ENCODE measurements around the gene MAD1L1. TPM values are rescaled to one million over a fixed set of nuclear protein-coding genes. Genes with fewer than 3 reads are reported as not detected.

The MAD1L1 gene
- total RNA-seq, 1 experiment from 2014 or later, result 38.5 TPM

DNA sequence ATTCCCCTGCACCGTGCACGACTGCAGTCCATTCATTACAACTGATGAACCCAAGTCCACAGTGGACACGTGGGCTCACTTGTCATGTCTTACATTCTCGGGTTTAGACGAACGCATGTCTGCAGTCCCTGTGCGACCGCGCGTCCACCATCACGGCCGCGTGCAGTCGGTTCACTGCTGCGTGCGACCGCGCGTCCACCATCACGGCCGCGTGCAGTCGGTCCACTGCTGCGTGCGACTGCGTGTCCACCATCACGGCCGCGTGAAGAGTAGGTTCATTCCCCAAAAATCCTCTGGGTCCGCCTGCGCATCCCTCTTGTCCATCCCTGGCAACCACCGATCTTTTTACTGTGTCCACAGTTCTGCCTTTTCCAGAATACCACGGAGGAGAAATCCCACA, 100.5 kb downstream of the MAD1L1 start:
- peaks cover 0 to 7% of the 10 kb centered on the region in 2 experiments; a peak in 2 of 4 replicates for H3K36me3 ChIP-seq (ENCODE audit: control insufficient read depth in 1 of 2, insufficient read depth in 2 of 2, low read length in 2 of 2)
- ATAC-seq (no peak), DNase-seq (ENCODE audit: low read depth, low spot score) (no peak)
- ChIA-PET RAD21 (ENCODE audit: low non-redundant PET in 1 of 2, low total read pairs in 2 of 2, uncharacterized antibody in 2 of 2, unreplicated experiment in 2 of 2) (no interaction called here), CTCF (no interaction called here), POLR2A (no interaction called here)
- H3K9me2 ChIP-seq (ENCODE audit: insufficient read depth), result no peaks in the 10 kb centered on the region
- TF ChIP-seq, protein P1, sequence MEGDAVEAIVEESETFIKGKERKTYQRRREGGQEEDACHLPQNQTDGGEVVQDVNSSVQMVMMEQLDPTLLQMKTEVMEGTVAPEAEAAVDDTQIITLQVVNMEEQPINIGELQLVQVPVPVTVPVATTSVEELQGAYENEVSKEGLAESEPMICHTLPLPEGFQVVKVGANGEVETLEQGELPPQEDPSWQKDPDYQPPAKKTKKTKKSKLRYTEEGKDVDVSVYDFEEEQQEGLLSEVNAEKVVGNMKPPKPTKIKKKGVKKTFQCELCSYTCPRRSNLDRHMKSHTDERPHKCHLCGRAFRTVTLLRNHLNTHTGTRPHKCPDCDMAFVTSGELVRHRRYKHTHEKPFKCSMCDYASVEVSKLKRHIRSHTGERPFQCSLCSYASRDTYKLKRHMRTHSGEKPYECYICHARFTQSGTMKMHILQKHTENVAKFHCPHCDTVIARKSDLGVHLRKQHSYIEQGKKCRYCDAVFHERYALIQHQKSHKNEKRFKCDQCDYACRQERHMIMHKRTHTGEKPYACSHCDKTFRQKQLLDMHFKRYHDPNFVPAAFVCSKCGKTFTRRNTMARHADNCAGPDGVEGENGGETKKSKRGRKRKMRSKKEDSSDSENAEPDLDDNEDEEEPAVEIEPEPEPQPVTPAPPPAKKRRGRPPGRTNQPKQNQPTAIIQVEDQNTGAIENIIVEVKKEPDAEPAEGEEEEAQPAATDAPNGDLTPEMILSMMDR (IDR thresholded peaks at IDR 0.05 in 2 of 3, conservative IDR thresholded peaks at IDR 0.05 in 1 of 3; ENCODE audit: borderline replicate concordance in 1 of 3, insufficient read depth in 1 of 3, low read depth in 2 of 3, low read length in 2 of 3), result no peak
- TF ChIP-seq SP1 (IDR thresholded peaks at IDR 0.05; ENCODE audit: low read depth), result no peak
- TF ChIP-seq SIN3A (IDR thresholded peaks at IDR 0.05; ENCODE audit: low read depth), result no peak
- TF ChIP-seq EGR1 (IDR thresholded peaks at IDR 0.05; ENCODE audit: low read depth), result no peak
- TF ChIP-seq, protein P2, sequence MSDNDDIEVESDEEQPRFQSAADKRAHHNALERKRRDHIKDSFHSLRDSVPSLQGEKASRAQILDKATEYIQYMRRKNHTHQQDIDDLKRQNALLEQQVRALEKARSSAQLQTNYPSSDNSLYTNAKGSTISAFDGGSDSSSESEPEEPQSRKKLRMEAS (IDR thresholded peaks at IDR 0.05), result no peak
- TF ChIP-seq YY1 (IDR thresholded peaks at IDR 0.05; ENCODE audit: extremely low read depth, insufficient replicate concordance, low read depth, low read length), result no peak
- TF ChIP-seq, protein P3, sequence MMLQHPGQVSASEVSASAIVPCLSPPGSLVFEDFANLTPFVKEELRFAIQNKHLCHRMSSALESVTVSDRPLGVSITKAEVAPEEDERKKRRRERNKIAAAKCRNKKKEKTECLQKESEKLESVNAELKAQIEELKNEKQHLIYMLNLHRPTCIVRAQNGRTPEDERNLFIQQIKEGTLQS (IDR thresholded peaks at IDR 0.05), result no peak
- TF ChIP-seq POLR2AphosphoS5 (IDR thresholded peaks at IDR 0.05; ENCODE audit: low read depth, low read length), result no peak
- no peak overlapping the region for H2AFZ ChIP-seq (ENCODE audit: low read depth, low read length, poor library complexity, severe bottlenecking)
- no peak overlapping the region for H3K27ac ChIP-seq (ENCODE audit: low read depth, low read length)
- peaks cover 0 to 4% of the 10 kb centered on the region in 2 experiments; a peak in 1 of 4 replicates for H3K4me1 ChIP-seq (ENCODE audit: control insufficient read depth in 1 of 2, insufficient read depth in 2 of 2, low read length in 2 of 2)
- no peak overlapping the region for H3K4me2 ChIP-seq (ENCODE audit: low read length)
- H3K9ac ChIP-seq (ENCODE audit: low read length), result no peak overlapping the region
- no TSS peak for BruUV-seq (replicated peaks)
- H3K9me3 ChIP-seq (ENCODE audit: control insufficient read depth in 1 of 2, insufficient read depth in 1 of 2, low read depth in 1 of 2, low read length in 2 of 2), result no peaks in the 10 kb centered on the region
- no peaks in the 10 kb centered on the region for H4K20me1 ChIP-seq (ENCODE audit: insufficient read depth)
- H3K79me2 ChIP-seq (ENCODE audit: insufficient read depth, low read length), result no peaks in the 10 kb centered on the region
- intact Hi-C loops (cut with micrococcal nuclease), result no loop called here
- H3K4me3 ChIP-seq (replicated peaks in 1 of 2; ENCODE audit: low read depth in 1 of 2, low read length in 2 of 2), result no peak overlapping the region
- no peaks in the 10 kb centered on the region for H3K27me3 ChIP-seq (ENCODE audit: insufficient read depth, low read length)
